ENCODE measurements around the gene COQ8B.
A peak's percentile ranks its signal among the peaks of the same experiment; 100 is the strongest.
"Not testable (repeated sequence)": the region's sequence is repeated elsewhere in the genome, so short reads cannot be mapped to it uniquely, and the experiment has no call there.

Gene COQ8B

DNA sequence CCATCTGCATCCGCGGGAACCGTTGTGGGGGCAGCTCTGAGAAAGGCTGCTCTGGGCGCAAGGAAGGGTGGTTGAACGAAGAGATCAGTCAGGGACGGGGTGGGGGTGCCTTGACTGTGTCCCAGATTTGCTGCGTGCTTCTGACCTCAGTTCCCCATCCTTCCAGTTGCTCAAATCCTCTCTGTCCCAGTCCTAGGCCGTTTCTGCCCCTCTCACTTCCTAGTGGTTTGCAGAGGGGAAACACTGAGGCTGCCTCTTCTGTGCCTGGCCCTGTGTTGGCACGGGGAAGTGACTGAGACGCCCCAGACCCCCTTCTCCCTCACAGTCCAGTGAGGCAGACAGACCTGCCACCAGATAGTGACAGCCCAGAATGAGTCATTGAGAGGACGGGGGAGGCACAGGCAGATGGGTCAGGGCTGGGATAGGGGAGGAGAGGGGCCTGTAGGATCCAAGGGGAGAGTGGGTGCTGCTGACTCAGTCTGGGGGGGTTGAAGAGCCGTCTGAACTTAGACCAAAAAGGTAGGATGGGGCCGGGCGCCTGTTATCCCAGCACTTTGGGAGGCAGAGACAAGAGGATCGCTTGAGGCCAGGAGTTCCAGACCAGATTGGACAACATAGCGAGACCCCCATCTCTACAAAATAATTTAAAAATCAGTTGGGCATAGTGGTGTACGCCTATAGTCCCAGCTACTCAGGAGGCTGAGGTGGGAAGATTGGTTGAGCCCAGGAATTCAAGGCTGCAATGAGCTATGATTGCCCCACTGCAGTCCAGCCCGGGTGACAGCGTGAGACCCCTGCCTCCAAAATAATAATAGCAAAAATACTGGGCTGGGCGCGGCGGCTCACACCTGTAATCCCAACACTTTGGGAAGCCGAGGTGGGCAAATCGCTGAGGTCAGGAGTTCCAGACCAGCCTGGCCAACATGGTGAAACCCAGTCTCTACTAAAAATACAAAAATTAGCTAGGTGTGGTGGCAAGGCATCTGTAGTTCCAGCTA, 52.7 kb downstream of the COQ8B start:
- DNase-seq = no peak

DNA sequence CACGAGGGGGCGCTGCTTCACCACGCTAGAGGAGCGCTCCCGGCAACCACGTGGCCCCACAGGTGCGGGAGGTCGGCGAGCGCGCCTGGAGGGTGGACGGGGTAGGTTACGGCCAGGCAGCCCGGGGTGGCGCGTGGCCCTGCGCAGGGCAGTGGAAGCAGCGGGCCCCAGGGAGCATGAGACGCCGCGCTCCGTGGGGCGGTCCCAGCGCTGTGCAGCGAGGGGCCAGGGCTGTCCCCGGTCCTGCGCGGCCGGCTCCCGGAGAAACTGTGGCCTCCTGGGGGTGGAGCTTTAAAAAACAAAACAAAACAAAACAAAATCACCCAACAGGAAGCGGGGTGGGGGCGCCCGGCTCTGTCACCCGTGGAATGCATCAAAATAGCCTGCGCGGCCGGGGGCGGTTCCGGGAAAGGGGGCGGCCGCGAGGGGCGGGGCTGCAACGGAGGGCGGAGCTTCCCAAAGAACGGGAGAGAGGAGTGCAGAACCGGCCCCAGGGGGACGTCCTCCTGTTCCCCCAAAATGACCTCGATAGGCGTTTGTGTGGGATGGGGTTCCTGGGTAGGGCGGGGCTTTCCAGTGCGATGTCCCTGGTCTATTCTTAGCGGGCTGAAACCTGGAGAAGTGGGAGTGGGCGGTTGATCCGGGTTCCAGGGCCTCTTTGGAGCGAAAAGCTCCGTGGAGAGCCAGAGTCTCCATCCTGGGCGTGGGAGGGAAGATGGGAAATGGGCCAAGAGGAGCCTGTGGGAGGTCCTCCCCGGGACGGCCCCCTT, 53.6 kb downstream of the COQ8B start:
- peak; percentile 72 for DNase-seq

DNA sequence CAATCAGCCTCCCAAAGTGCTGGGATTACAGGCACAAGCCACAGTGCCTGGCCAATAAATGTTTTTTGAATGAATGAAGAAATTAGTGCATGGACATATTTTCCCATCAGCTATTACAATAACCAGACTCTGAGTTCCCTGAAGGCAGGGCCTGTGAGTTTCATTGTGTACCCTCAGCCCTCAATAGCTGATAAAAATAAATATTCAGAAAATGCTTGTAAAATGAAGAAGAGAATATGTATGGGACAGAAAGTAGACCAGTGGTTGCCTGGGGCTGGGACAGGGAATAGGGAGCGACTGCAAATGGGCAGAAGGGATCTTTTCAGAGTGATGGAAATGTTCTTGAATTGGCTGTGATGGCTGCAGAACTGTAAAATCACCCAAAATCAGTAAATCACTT, 55.1 kb downstream of the COQ8B start:
- DNase-seq = no peak

DNA sequence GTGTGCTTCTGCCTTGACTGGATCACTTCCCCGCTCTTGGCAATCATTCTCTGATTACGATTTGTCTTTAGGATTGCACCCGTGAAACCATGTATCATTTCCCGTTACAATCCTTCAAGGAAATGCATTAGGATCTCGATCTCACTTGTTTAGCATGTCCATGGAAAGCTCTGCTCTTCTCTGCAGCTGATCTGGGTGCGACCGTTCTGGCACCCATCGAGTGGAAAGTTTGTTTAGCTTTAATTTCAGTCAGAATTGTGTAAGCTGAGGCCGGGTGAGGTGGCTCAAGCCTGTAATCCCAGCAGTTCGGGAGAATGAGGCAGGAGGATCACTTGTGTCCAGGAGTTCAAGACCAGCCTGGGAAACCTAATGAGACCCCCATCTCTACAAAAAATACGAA, 57.1 kb downstream of the COQ8B start:
- no peak for DNase-seq

DNA sequence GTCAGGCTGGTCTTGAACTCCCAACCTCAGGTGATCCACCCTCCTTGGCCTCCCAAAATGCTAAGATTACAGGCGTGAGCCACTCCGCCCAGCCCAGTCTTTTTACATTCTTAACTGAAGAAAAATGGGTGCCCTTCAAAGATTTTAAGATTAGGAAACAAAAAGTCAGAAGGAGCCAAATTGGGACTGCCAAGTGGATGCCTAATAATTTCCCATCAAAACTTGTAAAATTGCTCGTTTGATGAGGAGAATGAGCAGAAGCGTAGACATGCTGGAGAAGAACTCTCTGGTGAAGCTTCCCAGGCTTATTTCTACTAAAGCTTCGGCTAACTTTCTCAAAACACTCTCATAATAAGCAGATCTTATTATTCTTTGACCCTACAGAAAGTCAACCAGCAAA, 57.6 kb downstream of the COQ8B start:
- no peak for DNase-seq

DNA sequence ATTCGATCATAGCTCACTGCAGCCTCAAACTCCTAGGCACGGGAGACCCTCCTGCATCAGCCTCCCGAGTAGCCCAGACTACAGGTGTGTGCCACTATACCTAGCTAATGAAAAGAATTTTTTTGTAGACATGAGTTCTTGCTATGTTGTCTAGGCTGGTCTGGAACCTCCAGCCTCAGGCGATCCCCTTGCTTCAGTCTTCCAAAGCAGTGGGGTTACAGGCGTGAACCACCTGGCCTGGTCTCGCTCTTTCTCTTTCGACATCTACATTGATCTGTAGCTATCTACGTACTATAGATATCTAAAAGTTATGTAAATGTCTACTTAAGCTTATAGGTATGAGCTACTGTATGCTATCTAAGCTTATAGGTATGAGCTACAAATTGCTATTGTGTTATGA, 58.7 kb downstream of the COQ8B start:
- no peak for DNase-seq

DNA sequence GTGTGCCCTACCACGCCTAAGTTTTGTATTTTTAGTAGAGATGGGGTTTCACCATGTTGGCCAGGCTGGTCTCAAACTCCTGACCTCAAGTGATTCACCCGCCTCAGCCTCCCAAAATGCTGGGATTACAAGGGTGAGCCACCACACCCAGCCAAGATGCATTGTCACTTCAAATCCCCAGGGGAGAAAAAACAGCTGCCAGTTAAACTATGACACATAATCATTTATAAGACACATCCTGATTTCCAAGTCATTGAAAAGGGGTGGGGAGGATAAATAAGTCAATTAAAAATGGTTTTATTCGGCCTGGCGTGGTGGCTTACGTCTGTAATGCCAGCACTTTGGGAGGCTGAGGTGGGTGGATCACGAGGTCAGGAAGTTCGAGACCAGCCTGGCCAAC, 61.0 kb downstream of the COQ8B start:
- not testable (repeated sequence) for DNase-seq

DNA sequence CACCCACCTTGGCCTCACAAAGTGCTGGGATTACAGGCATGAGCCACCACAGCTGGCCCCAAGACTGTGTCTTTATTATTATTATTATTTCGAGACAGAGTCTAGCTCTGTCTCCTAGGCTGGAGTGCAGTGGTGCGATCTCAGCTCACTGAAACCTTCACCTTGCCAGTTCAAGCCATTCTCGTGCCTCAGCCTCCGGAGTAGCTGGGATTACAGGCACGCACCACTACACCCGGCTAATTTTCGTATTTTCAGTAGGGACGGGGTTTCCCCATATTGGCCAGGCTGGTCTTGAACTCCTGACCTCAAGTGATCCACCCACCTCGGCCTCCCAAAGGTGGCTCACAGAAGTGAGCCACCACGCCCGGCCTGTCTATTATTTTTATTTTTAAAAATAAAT, 64.4 kb downstream of the COQ8B start:
- DNase-seq = not testable (repeated sequence)

DNA sequence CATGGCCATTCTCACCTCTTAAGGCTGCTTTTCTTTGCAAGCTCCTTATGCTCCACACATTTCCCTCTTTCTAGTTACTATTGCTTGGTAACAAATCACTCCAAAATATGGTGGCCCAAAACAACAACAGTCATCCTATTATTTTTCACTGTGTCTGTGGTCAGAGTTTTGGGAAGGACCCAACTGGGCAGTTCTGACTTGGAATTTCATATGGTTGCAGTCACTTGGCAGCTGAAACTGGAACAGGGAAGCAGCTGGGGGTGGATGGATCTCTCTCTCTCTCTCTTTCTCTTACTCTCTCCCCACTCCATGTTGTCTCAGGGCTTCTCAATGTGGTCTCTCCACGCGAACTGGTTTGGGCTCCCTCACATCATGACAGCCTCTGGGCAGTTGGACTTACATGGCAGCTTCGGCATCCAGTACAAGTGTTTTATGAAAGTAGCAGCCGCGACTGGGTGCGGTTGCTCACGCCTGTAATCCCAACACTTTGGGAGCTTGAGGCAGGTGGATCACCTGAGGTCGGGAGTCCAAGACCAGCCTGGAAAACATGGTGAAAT, 65.9 kb downstream of the COQ8B start:
- DNase-seq = no peak

DNA sequence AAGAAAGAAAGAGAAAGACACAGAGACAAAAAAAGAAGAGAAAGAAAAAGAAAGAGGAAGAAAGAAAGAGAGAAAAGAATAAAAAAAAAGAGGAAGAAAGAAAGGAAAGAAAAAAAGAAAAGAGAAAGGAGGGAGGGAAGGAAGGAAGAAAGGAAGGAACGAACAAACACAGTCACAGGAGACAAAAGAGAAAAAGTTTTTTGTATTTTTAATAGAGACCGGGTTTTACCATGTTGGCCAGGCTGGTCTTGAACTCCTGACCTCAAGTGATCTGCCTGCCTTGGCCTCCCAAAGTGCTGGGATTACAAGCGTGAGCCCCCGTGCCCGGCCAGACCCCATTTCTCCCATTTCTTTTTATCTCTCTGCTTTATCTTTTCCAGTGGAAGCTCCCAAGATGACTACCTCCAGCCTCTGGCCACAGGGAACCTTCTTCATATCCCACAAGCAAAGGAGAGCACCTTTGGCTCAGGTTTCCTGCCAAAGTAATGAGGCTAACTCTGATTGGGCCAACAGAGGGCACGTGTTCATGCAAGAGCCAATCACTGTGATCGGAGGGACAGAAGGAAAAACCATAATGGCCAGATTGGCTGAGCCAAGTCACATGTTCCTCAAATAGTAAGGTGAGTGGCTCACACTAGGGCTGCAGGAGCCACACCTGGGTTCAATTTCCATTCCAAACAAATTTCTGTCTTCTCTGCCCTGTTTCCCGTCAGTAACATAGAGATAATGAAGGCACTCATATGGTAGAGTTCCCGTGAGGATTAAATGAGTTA, 66.6 kb downstream of the COQ8B start:
- not testable (repeated sequence) for DNase-seq

DNA sequence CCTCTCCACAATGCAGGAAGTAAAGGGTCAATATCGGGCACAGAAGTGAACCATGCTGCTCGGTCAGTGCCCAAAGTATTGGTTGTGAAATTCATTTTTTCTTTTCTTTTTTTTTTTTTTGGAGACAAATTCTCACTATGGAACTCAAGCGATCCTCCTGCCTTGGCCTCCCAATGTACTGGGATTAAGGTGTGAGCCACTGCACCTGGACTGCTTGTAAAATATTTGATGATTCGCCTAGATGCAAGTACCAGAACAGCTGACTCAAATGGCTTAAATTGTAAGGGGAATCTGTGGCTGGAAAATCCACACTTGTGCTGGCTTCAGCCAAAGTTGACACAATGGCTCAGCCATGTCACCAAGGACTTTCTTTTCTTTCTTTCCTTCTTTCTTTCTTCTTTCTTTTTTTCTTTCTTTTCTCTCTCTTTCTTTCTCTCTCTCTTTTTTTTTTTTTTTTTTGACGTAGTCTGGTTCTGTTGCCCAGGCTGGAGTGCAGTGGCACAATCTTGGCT, 69.9 kb downstream of the COQ8B start:
- no peak for DNase-seq

DNA sequence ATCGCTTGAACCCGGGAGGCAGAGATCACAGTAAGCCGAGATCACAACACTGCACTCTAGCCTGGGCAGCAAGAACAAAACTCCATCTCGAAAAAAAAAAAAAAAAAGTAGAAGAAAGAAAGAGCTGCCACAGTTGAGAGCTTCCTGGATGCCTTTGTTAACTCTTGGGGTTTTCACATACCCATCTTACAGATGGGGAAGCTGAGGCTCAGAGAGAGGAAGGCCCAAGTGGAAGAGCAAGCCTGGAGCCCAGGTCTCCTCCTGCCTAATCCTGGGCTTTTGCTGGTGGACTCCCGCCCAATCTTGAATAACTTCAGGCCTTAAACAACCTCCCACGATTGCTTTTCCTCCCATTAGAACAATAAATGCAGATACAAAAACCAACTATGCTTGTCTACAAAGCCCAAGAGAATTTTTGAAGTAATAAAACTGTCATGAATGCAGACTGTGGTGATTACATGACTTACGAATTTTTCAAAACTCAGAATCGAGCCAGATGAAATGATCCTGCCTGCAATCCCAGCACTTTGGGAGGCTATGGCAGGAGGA, 73.9 kb downstream of the COQ8B start:
- no peak for DNase-seq

DNA sequence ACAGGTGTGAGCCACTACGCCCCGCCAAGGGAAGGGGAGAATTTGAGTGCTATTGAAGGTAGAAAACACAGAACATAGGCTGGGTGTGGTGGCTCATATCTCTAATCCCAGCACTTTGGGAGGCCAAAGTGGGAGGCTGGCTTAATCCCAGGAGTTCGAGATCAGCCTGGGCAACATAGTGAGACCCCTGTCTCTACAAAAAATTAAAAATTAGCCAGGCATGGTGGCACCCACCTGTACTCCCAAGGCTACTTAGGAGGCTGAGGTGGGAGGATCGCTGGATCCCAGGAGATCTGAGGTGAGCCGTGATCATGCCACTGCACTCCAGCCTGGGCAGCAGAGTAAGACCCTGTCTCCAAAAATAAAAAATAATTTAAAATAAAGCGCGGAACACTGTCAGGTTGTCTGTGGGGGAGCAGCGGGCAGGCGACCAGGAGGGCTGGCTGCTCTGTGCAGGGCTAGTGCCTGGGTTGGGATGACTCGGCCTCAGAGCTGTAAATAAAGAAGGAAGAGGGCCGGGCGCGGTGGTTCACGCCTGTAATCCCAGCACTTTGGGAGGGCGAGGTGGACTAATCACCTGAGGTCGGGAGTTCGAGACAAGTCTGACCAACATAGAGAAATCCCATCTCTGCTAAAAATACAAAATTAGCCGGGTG, 74.5 kb downstream of the COQ8B start:
- no peak for DNase-seq
